ENCODE results near the gene DMXL1.

DNA sequence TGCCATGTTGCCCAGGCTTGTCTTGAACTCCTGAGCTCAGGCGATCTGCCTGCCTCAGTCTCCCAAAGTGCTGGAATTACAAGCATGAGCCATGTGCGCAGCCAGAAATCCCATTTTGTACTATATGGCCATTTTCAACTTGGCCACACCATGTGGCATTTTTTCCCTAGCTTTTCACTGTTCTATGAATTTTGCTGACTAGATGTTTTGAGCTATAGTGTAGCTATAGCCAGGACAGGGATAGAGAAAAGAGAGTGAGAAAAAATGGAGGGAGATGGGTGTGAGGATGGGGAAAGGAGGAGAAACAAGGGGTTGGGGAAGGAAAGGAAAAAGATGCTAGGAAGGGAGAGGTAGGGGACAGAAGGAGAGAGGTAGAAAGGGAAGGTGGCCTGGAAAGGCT, 46.4 kb downstream of the DMXL1 start:
- TF ChIP-seq RXRA (IDR thresholded peaks at IDR 0.05) = no peak
- TF ChIP-seq NR2F2 (IDR thresholded peaks at IDR 0.05) = no peak
- TF ChIP-seq YY1 (IDR thresholded peaks at IDR 0.05) = no peak
- no peak for TF ChIP-seq GABPA (IDR thresholded peaks at IDR 0.05 in 1 of 2, conservative IDR thresholded peaks at IDR 0.05 in 1 of 2)
- TF ChIP-seq, protein P1, sequence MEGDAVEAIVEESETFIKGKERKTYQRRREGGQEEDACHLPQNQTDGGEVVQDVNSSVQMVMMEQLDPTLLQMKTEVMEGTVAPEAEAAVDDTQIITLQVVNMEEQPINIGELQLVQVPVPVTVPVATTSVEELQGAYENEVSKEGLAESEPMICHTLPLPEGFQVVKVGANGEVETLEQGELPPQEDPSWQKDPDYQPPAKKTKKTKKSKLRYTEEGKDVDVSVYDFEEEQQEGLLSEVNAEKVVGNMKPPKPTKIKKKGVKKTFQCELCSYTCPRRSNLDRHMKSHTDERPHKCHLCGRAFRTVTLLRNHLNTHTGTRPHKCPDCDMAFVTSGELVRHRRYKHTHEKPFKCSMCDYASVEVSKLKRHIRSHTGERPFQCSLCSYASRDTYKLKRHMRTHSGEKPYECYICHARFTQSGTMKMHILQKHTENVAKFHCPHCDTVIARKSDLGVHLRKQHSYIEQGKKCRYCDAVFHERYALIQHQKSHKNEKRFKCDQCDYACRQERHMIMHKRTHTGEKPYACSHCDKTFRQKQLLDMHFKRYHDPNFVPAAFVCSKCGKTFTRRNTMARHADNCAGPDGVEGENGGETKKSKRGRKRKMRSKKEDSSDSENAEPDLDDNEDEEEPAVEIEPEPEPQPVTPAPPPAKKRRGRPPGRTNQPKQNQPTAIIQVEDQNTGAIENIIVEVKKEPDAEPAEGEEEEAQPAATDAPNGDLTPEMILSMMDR (IDR thresholded peaks at IDR 0.05; ENCODE audit: low read depth, low read length, missing input control) = no peak
- TF ChIP-seq, protein P2, sequence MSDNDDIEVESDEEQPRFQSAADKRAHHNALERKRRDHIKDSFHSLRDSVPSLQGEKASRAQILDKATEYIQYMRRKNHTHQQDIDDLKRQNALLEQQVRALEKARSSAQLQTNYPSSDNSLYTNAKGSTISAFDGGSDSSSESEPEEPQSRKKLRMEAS (IDR thresholded peaks at IDR 0.05) = no peak
- TF ChIP-seq, protein P3, sequence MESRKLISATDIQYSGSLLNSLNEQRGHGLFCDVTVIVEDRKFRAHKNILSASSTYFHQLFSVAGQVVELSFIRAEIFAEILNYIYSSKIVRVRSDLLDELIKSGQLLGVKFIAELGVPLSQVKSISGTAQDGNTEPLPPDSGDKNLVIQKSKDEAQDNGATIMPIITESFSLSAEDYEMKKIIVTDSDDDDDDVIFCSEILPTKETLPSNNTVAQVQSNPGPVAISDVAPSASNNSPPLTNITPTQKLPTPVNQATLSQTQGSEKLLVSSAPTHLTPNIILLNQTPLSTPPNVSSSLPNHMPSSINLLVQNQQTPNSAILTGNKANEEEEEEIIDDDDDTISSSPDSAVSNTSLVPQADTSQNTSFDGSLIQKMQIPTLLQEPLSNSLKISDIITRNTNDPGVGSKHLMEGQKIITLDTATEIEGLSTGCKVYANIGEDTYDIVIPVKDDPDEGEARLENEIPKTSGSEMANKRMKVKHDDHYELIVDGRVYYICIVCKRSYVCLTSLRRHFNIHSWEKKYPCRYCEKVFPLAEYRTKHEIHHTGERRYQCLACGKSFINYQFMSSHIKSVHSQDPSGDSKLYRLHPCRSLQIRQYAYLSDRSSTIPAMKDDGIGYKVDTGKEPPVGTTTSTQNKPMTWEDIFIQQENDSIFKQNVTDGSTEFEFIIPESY (IDR thresholded peaks at IDR 0.05) = no peak
- TF ChIP-seq, protein P4, sequence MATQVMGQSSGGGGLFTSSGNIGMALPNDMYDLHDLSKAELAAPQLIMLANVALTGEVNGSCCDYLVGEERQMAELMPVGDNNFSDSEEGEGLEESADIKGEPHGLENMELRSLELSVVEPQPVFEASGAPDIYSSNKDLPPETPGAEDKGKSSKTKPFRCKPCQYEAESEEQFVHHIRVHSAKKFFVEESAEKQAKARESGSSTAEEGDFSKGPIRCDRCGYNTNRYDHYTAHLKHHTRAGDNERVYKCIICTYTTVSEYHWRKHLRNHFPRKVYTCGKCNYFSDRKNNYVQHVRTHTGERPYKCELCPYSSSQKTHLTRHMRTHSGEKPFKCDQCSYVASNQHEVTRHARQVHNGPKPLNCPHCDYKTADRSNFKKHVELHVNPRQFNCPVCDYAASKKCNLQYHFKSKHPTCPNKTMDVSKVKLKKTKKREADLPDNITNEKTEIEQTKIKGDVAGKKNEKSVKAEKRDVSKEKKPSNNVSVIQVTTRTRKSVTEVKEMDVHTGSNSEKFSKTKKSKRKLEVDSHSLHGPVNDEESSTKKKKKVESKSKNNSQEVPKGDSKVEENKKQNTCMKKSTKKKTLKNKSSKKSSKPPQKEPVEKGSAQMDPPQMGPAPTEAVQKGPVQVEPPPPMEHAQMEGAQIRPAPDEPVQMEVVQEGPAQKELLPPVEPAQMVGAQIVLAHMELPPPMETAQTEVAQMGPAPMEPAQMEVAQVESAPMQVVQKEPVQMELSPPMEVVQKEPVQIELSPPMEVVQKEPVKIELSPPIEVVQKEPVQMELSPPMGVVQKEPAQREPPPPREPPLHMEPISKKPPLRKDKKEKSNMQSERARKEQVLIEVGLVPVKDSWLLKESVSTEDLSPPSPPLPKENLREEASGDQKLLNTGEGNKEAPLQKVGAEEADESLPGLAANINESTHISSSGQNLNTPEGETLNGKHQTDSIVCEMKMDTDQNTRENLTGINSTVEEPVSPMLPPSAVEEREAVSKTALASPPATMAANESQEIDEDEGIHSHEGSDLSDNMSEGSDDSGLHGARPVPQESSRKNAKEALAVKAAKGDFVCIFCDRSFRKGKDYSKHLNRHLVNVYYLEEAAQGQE (IDR thresholded peaks at IDR 0.05) = no peak

All from liver (tissue), 3 donors.